Retinal pigment epithelial cell (primary cell): ENCODE results near the gene TIMM44.

ENCODE experiments used
- DNase-seq: peaks from one replicate; pipeline ENCODE4 v3.0.0-alpha.2; 2010; ENCODE audit warnings: low read depth
- H3K4me3 ChIP-seq: 2 replicates; pipeline ENCODE4 v1.5.1; 2011; ENCODE audit warnings: mild to moderate bottlenecking, low read length, control low read depth, moderate library complexity
- CTCF ChIP-seq: conservative IDR thresholded peaks from 2 replicates; pipeline ENCODE4 v1.5.1; 2011; ENCODE audit warnings: low read depth, low read length, control low read depth, inconsistent platforms

Gene TIMM44

GRCh38 chr19:7985481-7985911, 42.0 kb upstream of the TIMM44 start:
- H3K4me3 ChIP-seq = no peak overlapping the region
- DNase-seq = no peak
- TF ChIP-seq CTCF = no peak

DNA sequence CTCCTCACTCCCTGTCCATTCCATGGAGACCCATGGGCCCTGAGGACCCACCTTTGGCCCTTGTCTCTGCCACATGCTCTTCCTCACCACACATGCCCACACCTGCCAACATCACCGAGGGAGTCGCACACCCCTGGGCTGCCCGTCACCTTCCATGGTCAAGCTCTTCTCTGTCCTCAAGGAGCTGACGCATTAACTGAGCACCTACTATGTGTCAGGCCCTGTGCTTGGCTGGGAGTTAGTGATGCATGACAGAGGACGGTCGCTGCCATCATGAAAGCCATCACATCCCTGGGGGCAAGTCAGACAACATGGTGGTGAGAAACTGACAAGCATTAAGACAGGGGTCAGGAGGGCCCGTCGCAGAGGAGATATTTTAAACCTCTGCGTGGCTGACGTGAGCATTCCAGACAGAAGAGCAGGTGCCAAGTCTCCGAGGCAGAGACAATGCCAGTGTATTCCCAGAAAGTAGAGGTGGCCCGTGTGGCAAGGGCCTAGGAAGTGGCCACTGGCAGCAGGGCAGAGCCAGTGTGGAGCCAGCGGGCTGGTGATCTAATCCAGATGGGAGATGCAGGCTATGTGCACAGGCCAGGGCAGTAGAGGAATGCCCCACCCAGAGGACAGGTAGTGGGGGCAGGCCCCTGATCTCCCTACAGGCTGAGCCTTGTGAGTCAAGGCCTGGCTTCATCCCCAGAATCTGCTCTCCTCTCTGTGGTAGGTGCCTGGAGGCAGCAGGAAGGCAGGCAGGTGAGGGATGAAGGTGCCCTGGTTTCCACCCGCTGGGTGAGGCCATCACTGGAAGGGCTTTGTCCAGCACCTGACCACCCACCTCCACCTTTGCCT, 40.8 kb upstream of the TIMM44 start:
- H3K4me3 ChIP-seq = no peak overlapping the region
- no peak for DNase-seq
- no peak for TF ChIP-seq CTCF

DNA sequence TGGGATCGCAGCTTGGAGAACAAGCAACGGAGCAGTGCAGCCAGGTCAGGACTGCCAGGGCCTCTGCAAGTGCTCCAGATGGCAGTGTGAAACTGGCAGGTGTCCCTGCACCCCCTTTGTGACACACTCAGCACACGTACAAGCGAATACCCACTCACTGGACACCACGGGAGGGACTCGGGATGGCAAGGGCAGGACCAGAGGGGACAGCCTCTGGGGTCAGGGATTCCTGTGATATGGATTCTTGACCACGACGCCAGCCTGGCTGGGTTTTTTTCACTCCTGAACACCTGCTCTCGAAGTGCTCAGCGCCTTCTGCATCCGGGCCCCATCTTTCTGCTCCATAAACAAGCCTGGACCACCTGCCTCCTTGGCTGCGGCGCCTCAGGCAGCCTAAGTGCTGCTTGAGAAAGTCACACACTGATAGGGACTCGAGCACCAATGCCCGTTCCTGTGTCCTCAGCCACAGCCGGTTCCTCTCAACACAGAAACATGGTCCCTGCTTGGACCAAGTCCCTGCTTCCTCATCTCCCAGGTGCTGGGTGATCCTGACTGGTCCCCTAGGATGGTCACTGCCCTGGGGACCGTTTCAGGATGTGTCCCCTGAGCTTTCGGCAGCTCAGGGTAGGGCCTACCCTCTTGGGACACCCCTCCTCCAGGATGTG, 40.0 kb upstream of the TIMM44 start:
- no peak for TF ChIP-seq CTCF
- DNase-seq = no peak
- H3K4me3 ChIP-seq = no peak overlapping the region

DNA sequence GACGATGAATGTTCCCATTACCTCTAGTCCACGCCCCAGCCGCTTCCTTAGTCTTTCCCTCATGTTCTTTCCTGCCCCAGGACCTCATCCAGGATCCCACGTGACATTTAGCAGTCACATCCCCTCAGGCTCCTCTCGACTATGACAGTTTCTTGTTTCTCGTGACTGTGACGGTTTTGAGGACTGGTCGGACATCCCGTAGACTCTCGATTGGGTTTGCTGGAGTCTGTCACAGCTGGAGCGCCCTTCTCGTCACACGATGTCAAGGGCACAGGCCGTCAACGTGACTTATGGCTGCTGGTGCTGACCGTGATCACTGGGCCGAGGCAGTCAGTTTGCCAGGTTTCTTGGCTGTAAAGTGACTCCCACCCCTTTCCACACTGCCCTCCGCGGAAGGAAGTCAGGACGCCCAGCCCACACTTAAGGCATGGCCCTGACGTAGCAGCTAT, 39.2 kb upstream of the TIMM44 start:
- H3K4me3 ChIP-seq = no peak overlapping the region
- no peak for DNase-seq
- TF ChIP-seq CTCF = no peak

- no peak overlapping the region for H3K4me3 ChIP-seq
- no peak for TF ChIP-seq CTCF
- no peak for DNase-seq
Observed at GRCh38 chr19:7982103-7982502, 38.6 kb upstream of the TIMM44 start.

GRCh38 chr19:7981661-7982060, 38.2 kb upstream of the TIMM44 start:
- H3K4me3 ChIP-seq = no peak overlapping the region
- DNase-seq = no peak
- TF ChIP-seq CTCF = no peak
